ENCODE results near the gene DTNBP1.
A peak's percentile ranks its signal among the peaks of the same experiment; 100 is the strongest.
"Not testable (repeated sequence)": the region's sequence is repeated elsewhere in the genome, so short reads cannot be mapped to it uniquely, and the experiment has no call there.

Gene DTNBP1

GRCh38 chr6:15556711-15557110, 106.1 kb downstream of the DTNBP1 start:
- DNase-seq (ENCODE audit: low read depth), result no peak

- peak; percentile 70 for DNase-seq (ENCODE audit: low read depth)
These were observed 107.5 kb downstream of the DTNBP1 start for GRCh38 chr6:15555101-15556038.

GRCh38 chr6:15554728-15555100, 108.1 kb downstream of the DTNBP1 start:
- no peak for DNase-seq (ENCODE audit: low read depth)

GRCh38 chr6:15553736-15554294, 109.0 kb downstream of the DTNBP1 start:
- DNase-seq (ENCODE audit: low read depth), result no peak

- no peak for DNase-seq (ENCODE audit: low read depth)
These were observed 109.8 kb downstream of the DTNBP1 start for GRCh38 chr6:15553031-15553430.

- DNase-seq (ENCODE audit: low read depth), result no peak
These were observed 111.0 kb downstream of the DTNBP1 start for GRCh38 chr6:15551798-15552197.

GRCh38 chr6:15551262-15551661, 111.6 kb downstream of the DTNBP1 start:
- no peak for DNase-seq (ENCODE audit: low read depth)

- no peak for DNase-seq (ENCODE audit: low read depth)
These were observed 112.2 kb downstream of the DTNBP1 start for GRCh38 chr6:15550546-15551123.

GRCh38 chr6:15549371-15549770, 113.5 kb downstream of the DTNBP1 start:
- no peak for DNase-seq (ENCODE audit: low read depth)

- DNase-seq (ENCODE audit: low read depth), result no peak
These were observed 115.4 kb downstream of the DTNBP1 start for GRCh38 chr6:15547400-15547799.

- no peak for DNase-seq (ENCODE audit: low read depth)
These were observed 116.2 kb downstream of the DTNBP1 start for GRCh38 chr6:15546591-15546990.

- DNase-seq (ENCODE audit: low read depth), result no peak
These were observed 118.4 kb downstream of the DTNBP1 start for GRCh38 chr6:15544321-15544900.

GRCh38 chr6:15543332-15543917, 119.4 kb downstream of the DTNBP1 start:
- not testable (repeated sequence) for DNase-seq (ENCODE audit: low read depth)

GRCh38 chr6:15539722-15540270, 123.0 kb downstream of the DTNBP1 start:
- DNase-seq (ENCODE audit: low read depth), result no peak

- no peak for DNase-seq (ENCODE audit: low read depth)
These were observed 123.9 kb downstream of the DTNBP1 start for GRCh38 chr6:15538766-15539495.

- DNase-seq (ENCODE audit: low read depth), result no peak
These were observed 124.7 kb downstream of the DTNBP1 start for GRCh38 chr6:15538106-15538505.

- no peak for DNase-seq (ENCODE audit: low read depth)
These were observed 126.5 kb downstream of the DTNBP1 start for GRCh38 chr6:15536198-15536955.

- no peak for DNase-seq (ENCODE audit: low read depth)
These were observed 127.2 kb downstream of the DTNBP1 start for GRCh38 chr6:15535495-15536197.

GRCh38 chr6:15534974-15535373, 127.9 kb downstream of the DTNBP1 start:
- DNase-seq (ENCODE audit: low read depth), result no peak

All from CMK (cell line).